GM11168 (cell line): Measurements from ENCODE around the gene NARS2.

ENCODE experiments used
- in situ Hi-C: fragments of 300-500 bp; cut with MboI; formaldehyde crosslinking; loops from one replicate; pipeline ENCODE4 v1.12.0; 2022; ENCODE audit warnings: low sequenced_read_pairs; ENCODE audit not compliant: unreplicated experiment

NARS2 gene

DNA sequence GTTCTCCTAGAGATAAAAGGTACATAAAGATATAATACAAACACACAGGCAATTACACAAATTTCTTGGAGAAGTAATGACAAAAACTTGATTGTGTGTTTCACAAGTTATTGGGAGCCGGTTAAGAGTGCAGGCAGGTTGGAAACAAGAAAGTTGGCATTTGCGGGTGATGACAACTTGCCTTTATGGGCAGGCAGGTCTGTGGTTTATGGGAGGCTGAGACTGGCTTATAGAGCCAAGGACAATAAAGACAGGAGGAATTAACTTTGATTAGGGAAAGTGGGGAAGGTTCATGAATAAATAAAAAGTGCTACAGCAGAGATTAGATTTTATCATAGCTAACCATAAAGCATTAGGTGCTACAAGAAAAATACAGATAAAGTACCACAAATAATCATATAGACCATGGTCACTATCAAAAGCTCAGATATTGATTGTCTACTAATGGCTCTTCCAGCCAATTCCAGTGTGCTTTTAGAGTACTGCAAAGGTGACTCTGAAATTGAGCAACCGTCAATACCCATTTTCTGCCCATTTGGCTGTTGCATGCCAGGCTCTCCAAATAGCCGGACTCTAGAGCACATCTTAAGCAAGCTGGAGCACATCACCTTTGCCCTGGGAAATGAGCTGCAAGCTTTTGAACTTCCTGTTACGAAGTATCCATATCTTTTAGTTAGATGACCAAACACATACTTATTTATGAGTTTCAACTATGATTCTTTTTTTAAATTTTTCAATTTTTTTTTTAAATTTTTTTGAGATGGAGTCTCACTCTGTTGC, 123.1 kb downstream of the NARS2 start:
- in situ Hi-C loops = no loop called here

- in situ Hi-C loops = no loop called here
These were observed 123.8 kb downstream of the NARS2 start for GRCh38 chr11:78450866-78451265.

DNA sequence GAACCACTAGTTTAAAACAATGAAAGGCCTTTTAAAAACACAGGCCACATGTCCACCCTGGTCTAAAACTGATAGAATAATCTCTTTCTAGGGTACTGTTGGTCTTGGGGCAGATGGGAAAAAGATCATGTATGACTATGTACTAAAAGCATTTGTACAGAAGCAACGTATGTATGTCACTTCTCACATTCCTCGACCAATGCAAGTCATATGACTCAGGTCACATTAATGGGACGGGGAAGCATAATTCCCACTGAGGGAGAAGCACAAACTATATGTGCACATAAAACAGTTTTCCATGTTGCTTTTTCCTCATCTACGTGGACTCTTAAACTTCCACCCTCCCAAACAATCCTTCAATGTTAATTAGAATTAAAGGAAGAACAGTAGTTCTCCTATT, 124.8 kb downstream of the NARS2 start:
- in situ Hi-C loops = no loop called here

DNA sequence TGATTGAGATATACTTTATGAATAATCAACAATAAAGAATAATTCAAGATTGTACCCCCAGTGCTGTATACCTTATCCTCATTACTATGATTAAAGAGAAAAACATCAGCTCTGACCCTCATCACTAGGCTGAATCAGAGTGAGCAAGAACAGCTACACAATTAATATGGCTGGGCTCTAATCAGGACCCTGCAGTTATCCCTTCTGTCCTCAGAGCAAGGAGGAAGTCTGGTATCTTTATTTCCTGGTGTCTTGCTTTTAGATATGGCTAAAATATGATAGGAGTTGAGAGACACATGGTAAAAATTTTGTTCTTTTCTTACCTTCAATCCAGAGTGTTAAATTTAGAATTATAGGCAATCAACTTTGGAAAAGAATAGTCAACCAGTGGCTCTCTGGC, 128.5 kb downstream of the NARS2 start:
- in situ Hi-C loops = no loop called here

GRCh38 chr11:78444726-78445125, 129.9 kb downstream of the NARS2 start:
- in situ Hi-C loops = no loop called here

DNA sequence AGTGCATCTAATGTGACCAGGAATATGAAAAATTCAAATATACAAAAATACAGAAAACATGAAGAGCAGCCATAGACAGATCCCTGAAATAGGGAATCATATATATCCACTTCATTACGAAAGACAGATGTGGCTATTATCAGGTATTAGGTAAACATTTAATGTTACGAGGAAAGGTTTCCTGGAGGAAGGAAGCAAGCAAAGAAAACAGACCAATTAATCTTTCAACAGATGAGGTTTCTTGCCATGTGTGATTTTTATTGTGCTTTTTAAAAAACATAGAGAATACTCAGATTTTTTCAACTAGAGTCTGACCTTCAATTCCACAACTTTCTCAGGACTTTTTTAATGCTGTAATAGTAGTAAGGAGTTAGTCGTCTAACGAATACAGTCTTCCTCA, 132.7 kb downstream of the NARS2 start:
- in situ Hi-C loops = no loop called here

DNA sequence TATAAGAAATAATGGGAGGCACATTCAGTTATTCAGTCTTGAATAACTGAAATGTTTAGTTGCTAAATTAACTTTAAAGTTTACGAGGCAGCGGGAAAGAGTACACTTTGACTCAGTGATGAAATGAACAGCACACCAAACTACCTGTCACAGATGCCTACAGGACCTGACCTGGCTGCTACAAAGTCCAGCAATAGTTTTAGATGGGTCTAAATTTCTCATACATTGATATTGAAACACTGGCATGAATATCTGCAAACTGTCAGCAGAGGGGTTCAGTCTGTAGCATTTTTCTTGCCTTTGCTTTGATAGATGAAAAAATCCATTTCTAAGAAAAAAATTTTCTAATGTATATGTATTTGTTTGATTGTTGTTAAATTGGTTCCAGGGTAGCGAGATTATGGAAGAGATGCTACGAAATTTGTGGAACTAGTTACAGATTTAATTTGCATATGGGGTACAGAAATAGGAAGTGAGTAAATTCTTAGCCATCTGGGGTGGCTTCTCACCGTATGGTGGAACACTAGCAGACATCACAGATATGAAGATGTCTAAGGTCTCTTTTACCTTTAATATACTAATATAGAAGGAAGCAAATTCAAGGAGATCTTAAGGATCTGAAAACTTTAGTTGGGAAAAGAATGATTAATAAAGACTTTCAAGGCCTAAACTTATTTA, 136.2 kb downstream of the NARS2 start:
- in situ Hi-C loops = no loop called here

DNA sequence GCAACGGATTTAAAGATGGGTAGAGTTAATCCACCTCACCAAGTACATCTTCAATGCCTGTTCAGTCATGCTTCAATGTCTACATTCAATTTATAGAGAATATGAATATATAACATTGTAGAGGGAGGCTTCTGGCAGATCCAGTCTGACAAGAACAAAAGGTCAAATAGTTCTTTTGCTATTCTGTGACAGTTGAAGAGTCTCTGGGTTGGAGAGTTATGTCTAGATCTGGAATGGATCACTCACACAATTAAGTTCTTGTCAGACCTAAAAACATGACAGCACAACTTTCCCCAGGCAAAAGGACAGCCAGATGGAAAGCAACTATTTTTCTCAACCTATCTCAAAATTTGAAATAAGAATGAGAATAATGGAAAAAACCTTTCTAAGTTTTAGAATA, 141.7 kb downstream of the NARS2 start:
- in situ Hi-C loops = no loop called here

- in situ Hi-C loops = no loop called here
These were observed 142.6 kb downstream of the NARS2 start for GRCh38 chr11:78432058-78432515.

GRCh38 chr11:78429660-78430059, 145.0 kb downstream of the NARS2 start:
- in situ Hi-C loops = loop anchor here (10.0 kb wide), 1 partner anchor 205 kb away; no protein-coding TSS in a partner anchor

- in situ Hi-C loops = loop anchor here (10.0 kb wide), 1 partner anchor 204 kb away; no protein-coding TSS in a partner anchor
These were observed 145.5 kb downstream of the NARS2 start for GRCh38 chr11:78429209-78429608.

DNA sequence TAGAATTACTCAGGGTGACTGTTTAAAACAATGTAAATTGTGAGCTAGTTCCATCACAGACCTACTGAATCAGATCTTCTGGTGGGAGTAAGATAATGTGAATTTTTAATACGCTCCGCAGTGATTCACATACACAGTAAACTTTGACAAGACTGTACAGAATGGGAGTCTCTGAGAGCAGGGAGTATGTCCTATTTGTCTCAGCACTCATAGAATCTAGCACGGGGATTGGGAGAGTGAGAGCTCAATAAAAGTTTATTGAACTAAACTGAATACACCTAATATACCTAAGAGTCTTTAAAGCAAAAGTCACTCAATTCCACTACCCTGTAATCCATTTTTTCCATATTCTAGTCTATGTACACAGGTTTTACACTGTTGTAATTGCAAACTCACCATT, 145.9 kb downstream of the NARS2 start:
- in situ Hi-C loops = loop anchor here (10.0 kb wide), 1 partner anchor 204 kb away; no protein-coding TSS in a partner anchor

DNA sequence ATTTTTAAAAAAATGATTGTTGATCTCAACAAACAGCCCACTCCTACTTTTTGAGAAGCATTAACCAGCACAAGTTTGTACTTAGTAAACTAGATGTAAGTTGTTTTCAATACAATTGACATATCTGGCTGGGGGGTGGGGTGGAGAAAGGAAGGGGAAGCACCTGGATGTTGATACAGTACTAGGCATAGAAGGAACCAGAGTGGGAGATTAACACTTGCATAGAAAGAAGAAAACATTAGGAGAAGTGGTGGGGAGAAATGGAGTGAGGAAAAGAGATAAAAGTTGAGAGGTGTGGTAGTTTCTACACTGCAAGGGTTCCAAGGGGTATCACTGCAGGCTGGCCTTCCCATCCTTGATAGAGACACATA, 146.4 kb downstream of the NARS2 start:
- in situ Hi-C loops = loop anchor here (10.0 kb wide), 1 partner anchor 203 kb away; no protein-coding TSS in a partner anchor

GRCh38 chr11:78427615-78428265, 146.9 kb downstream of the NARS2 start:
- in situ Hi-C loops = loop anchor here (10.0 kb wide), 1 partner anchor 203 kb away; no protein-coding TSS in a partner anchor

DNA sequence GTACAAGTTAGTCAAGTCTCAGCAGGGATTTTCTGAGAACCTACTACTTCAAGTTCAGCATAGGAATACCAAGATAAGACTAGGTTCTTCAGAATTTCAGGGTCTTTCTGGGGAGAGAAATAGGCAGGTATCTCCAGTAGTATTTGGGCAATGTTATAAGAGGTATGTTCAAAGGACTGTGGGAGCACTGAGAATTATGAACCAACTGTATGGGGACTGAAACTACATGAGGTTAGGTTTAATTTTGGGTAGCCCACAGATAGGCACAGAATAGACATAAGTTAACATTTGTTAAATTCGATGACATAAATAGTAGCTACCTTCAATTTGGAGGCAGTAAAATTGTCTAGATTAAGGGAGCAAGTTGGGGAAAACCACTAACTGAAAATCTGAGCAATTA, 147.8 kb downstream of the NARS2 start:
- in situ Hi-C loops = loop anchor here (10.0 kb wide), 1 partner anchor 202 kb away; no protein-coding TSS in a partner anchor

GRCh38 chr11:78425399-78426070, 149.1 kb downstream of the NARS2 start:
- in situ Hi-C loops = loop anchor here (10.0 kb wide), 1 partner anchor 201 kb away; no protein-coding TSS in a partner anchor

GRCh38 chr11:78424334-78425270, 150.1 kb downstream of the NARS2 start:
- in situ Hi-C loops = loop anchor here (10.0 kb wide), 1 partner anchor 200 kb away; no protein-coding TSS in a partner anchor

DNA sequence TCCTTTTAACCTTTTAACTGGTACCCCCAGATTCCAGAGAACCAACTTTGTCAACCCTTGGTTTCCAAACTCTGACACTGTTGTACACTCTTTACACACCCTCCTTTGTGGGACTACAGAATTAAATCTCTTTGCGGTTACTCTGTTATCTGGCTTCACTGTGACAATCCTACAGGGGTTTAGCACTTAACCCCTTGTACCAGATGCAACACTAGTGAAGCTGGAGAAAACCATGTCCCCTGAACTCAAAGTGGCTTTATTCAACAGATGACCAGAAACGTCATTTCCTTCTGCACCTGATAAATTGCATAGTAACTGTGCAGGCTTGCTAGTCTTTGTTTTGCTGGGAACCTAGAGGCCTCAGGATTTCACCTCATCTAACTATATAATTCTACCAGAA, 151.4 kb downstream of the NARS2 start:
- in situ Hi-C loops = loop anchor here (10.0 kb wide), 1 partner anchor 198 kb away; no protein-coding TSS in a partner anchor

DNA sequence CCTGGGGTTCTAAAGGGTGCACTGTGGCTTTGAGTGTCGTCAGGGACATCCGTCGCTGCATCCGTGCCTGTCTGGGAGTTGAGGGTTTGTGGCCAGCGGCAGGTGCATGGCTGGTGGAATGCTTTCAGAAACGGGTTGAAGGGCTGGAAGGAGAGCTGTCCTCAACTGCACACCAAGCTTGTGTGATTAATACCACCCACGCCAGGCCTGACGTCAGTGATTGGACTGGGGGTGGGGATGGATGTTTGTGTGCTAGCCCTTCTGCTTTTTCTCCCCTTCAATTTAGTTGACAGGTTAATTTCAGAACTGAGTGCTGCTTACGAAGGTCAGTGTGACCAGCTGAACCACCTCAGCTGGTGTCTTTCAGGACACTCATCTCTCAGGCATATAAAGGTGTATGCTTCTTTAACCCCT, 153.9 kb downstream of the NARS2 start:
- in situ Hi-C loops = loop anchor here (10.0 kb wide), 1 partner anchor 196 kb away; no protein-coding TSS in a partner anchor
